GM23338 (cell line): ENCODE data around the gene CFAP300. TPM values are rescaled to one million over a fixed set of nuclear protein-coding genes. Genes with fewer than 3 reads are reported as not detected.

ENCODE experiments used
- ATAC-seq: fragments of 200-7000 bp; cut with Tn5 transposase; 3 replicates; pipeline ENCODE4 v1.9.1; 2020
- DNase-seq: peaks from one replicate; pipeline ENCODE4 v3.0.0-alpha.2; 2015; ENCODE audit warnings: low spot score
- H2AFZ ChIP-seq: fragments of 200-600 bp; sonication (generic); 2 replicates; pipeline ENCODE4 v1.8.0; 2016; ENCODE audit warnings: antibody characterized with exemption, mild to moderate bottlenecking, moderate library complexity
- H3F3A ChIP-seq: fragments of 200-600 bp; sonication (generic); replicated peaks from 2 replicates; pipeline ENCODE4 v1.8.0; 2017; ENCODE audit warnings: antibody characterized with exemption, mixed run types, low read depth
- H3K27ac ChIP-seq: fragments of 200-600 bp; sonication (generic); 2 replicates; pipeline ENCODE4 v1.6.1; 2016; ENCODE audit warnings: low read depth
- H3K27me3 ChIP-seq: fragments of 200-600 bp; sonication (generic); 2 replicates; pipeline ENCODE4 v1.8.0; 2016; ENCODE audit warnings: mild to moderate bottlenecking, mixed run types, moderate library complexity; ENCODE audit not compliant: insufficient read depth
- H3K36me3 ChIP-seq: fragments of 200-600 bp; sonication (generic); 2 replicates; pipeline ENCODE4 v1.8.0; 2016; ENCODE audit warnings: mild to moderate bottlenecking; ENCODE audit not compliant: insufficient read depth
- H3K4me1 ChIP-seq: fragments of 200-600 bp; sonication (generic); 2 replicates; pipeline ENCODE4 v1.8.0; 2016; ENCODE audit warnings: mild to moderate bottlenecking, moderate library complexity; ENCODE audit not compliant: insufficient read depth
- H3K4me2 ChIP-seq: fragments of 200-600 bp; sonication (generic); 2 replicates; pipeline ENCODE4 v1.7.1; 2017; ENCODE audit warnings: mixed run types
- H3K4me3 ChIP-seq: fragments of 200-600 bp; sonication (generic); 2 replicates; pipeline ENCODE4 v1.6.1; 2016; ENCODE audit warnings: mixed run types
- H3K79me2 ChIP-seq: fragments of 200-600 bp; sonication (generic); replicated peaks from 2 replicates; pipeline ENCODE4 v1.8.0; 2017; ENCODE audit warnings: mild to moderate bottlenecking; ENCODE audit not compliant: insufficient read depth
- H3K9me2 ChIP-seq: fragments of 200-600 bp; sonication (generic); 2 replicates; pipeline ENCODE4 v1.8.0; 2017; ENCODE audit not compliant: insufficient read depth
- H4K20me1 ChIP-seq: fragments of 200-600 bp; sonication (generic); replicated peaks from 2 replicates; pipeline ENCODE4 v1.8.0; 2017; ENCODE audit warnings: mild to moderate bottlenecking; ENCODE audit not compliant: insufficient read depth
- H3K27ac Mint-ChIP-seq: 2 replicates; pipeline ENCODE4 v1.8.0; 2020; ENCODE audit warnings: inconsistent platforms, mild to moderate bottlenecking, moderate library complexity, mixed read lengths
- H3K27me3 Mint-ChIP-seq: 3 replicates; pipeline ENCODE4 v1.8.0; 2022; ENCODE audit warnings: low read depth, mild to moderate bottlenecking, moderate library complexity, mixed read lengths, inconsistent platforms; ENCODE audit not compliant: insufficient read depth, poor library complexity
- H3K36me3 Mint-ChIP-seq: 3 replicates; pipeline ENCODE4 v1.8.0; 2021; ENCODE audit warnings: low read depth, mild to moderate bottlenecking, inconsistent platforms, moderate library complexity, mixed read lengths
- H3K4me1 Mint-ChIP-seq: 3 replicates; pipeline ENCODE4 v1.8.0; 2020; ENCODE audit warnings: mild to moderate bottlenecking, inconsistent platforms, mixed read lengths
- H3K4me3 Mint-ChIP-seq: 3 replicates; pipeline ENCODE4 v1.8.0; 2021; ENCODE audit warnings: moderate library complexity, mild to moderate bottlenecking, inconsistent platforms, mixed read lengths
- H3K9me3 Mint-ChIP-seq: 3 replicates; pipeline ENCODE4 v1.8.0; 2020; ENCODE audit warnings: moderate library complexity, mild to moderate bottlenecking, inconsistent platforms, mixed read lengths
- CREB1 ChIP-seq: fragments of 250-450 bp; sonication (Bioruptor Pico); IDR thresholded peaks from 2 replicates; pipeline ENCODE4 v1.5.0; 2020; ENCODE audit warnings: low read depth, mild to moderate bottlenecking, moderate library complexity
- EZH2 ChIP-seq: fragments of 200-600 bp; sonication (generic); IDR thresholded peaks from one replicate; pipeline ENCODE4 v1.8.0; 2017; ENCODE audit warnings: antibody characterized with exemption, mild to moderate bottlenecking, low read depth; ENCODE audit not compliant: unreplicated experiment
- EZH2phosphoT487 ChIP-seq: fragments of 200-600 bp; sonication (generic); IDR thresholded peaks from one replicate; pipeline ENCODE4 v1.8.1; 2018; ENCODE audit warnings: antibody characterized with exemption; ENCODE audit not compliant: unreplicated experiment
- JUNB ChIP-seq: IDR thresholded peaks from one replicate; pipeline ENCODE4 v1.6.1; 2016; ENCODE audit warnings: antibody characterized with exemption; ENCODE audit not compliant: unreplicated experiment
- NANOG ChIP-seq: IDR thresholded peaks from 2 replicates; pipeline ENCODE4 v1.6.1; 2016; ENCODE audit warnings: antibody characterized with exemption, borderline replicate concordance
- POLR2AphosphoS5 ChIP-seq: IDR thresholded peaks from 2 replicates; pipeline ENCODE4 v1.6.1; 2016; ENCODE audit warnings: antibody characterized with exemption, low read depth
- STAT1 ChIP-seq: IDR thresholded peaks from one replicate; pipeline ENCODE4 v1.6.1; 2016; ENCODE audit warnings: antibody characterized with exemption; ENCODE audit not compliant: unreplicated experiment
- ZNF114 ChIP-seq: fragments of 250-450 bp; sonication (Bioruptor Pico); IDR thresholded peaks from 2 replicates; pipeline ENCODE4 v1.5.0; 2020; ENCODE audit warnings: mild to moderate bottlenecking, moderate library complexity
- ZNF331 ChIP-seq: fragments of 250-450 bp; sonication (Bioruptor Pico); IDR thresholded peaks from 2 replicates; pipeline ENCODE4 v1.5.0; 2020; ENCODE audit warnings: low read depth, mild to moderate bottlenecking, moderate library complexity
- polyA plus RNA-seq: library from polyadenylated mRNA; unstranded; fragments of >200 nt; fragmentation: Nextera tagmentation; extraction: Ambion mirVana; gene quantifications from 2 replicates; pipeline ENCODE4 v1.2.1, GENCODE V29; 2016
- total RNA-seq: library from RNA; depleted of rRNA; stranded (reverse); fragments of >200 nt; shearing (Covaris generic); gene quantifications from 2 replicates; pipeline ENCODE4 v1.2.3, GENCODE V29; 2014
- TF ChIP-seq, protein P1 (sequence below), 2 experiments: fragments of 200-600 bp in 1 of 2; sonication (generic) in 1 of 2; conservative IDR thresholded peaks; 2 replicates each; pipeline versions ENCODE4 v1.5.1 to v1.6.1; 2016 to 2017; ENCODE audit warnings: antibody characterized with exemption in 2 of 2, low read depth in 2 of 2, mild to moderate bottlenecking in 2 of 2, moderate library complexity in 1 of 2
- TF ChIP-seq, protein P2 (sequence below): fragments of 250-450 bp; sonication (Bioruptor Pico); IDR thresholded peaks from 2 replicates; pipeline ENCODE4 v1.5.0; 2020; ENCODE audit warnings: mild to moderate bottlenecking, moderate library complexity
- TF ChIP-seq, protein P3 (sequence below): IDR thresholded peaks from 2 replicates; pipeline ENCODE4 v1.6.1; 2016; ENCODE audit warnings: antibody characterized with exemption
- TF ChIP-seq, protein P4 (sequence below): IDR thresholded peaks from one replicate; pipeline ENCODE4 v1.6.1; 2018; ENCODE audit warnings: antibody characterized with exemption; ENCODE audit not compliant: unreplicated experiment

Gene CFAP300
- total and polyA plus RNA-seq, 2 experiments from 2014 or later, result 1.4 to 6.0 TPM

DNA sequence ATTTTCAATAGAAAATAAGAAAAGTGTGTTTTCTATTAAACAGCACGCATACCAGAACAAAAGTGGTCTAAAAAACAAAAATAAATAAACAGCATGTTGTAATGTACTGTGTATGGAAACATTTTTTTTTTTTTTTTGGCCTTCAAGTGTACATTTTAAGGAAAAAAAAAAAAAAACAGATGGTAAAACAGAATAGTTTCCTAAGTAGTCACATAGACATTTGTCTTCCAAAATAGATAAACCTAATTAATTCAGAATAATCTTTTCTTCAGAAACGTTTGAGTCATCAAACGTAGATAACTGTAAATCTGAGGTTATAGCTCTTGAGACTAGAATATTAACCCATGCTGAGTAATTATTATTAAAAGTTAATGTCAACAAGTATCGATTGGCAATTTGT, 396 bp upstream of the CFAP300 start:
- H3K36me3 ChIP-seq, result no peaks in the 10 kb centered on the region
- peak overlapping the region; percentile 99 for H2AFZ ChIP-seq
- H3K4me2 ChIP-seq, result peak overlapping the region; percentile 92
- H4K20me1 ChIP-seq, result no peaks in the 10 kb centered on the region
- Mint-ChIP-seq H3K4me1 (peaks cover 12% of the 10 kb centered on the region), H3K36me3 (no peaks in the 10 kb centered on the region), H3K4me3 (peak overlapping the region; percentile 73), H3K27ac (no peak overlapping the region), H3K9me3 (no peaks in the 10 kb centered on the region; the same call in 2 of the 3 replicates), H3K27me3 (peaks cover 3% of the 10 kb centered on the region)
- TF ChIP-seq, protein P1, sequence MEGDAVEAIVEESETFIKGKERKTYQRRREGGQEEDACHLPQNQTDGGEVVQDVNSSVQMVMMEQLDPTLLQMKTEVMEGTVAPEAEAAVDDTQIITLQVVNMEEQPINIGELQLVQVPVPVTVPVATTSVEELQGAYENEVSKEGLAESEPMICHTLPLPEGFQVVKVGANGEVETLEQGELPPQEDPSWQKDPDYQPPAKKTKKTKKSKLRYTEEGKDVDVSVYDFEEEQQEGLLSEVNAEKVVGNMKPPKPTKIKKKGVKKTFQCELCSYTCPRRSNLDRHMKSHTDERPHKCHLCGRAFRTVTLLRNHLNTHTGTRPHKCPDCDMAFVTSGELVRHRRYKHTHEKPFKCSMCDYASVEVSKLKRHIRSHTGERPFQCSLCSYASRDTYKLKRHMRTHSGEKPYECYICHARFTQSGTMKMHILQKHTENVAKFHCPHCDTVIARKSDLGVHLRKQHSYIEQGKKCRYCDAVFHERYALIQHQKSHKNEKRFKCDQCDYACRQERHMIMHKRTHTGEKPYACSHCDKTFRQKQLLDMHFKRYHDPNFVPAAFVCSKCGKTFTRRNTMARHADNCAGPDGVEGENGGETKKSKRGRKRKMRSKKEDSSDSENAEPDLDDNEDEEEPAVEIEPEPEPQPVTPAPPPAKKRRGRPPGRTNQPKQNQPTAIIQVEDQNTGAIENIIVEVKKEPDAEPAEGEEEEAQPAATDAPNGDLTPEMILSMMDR (conservative IDR thresholded peaks at IDR 0.05; ENCODE audit: low read depth in 2 of 2), result no peak
- no peak for TF ChIP-seq ZNF331
- TF ChIP-seq EZH2, result no peak
- TF ChIP-seq, protein P2, sequence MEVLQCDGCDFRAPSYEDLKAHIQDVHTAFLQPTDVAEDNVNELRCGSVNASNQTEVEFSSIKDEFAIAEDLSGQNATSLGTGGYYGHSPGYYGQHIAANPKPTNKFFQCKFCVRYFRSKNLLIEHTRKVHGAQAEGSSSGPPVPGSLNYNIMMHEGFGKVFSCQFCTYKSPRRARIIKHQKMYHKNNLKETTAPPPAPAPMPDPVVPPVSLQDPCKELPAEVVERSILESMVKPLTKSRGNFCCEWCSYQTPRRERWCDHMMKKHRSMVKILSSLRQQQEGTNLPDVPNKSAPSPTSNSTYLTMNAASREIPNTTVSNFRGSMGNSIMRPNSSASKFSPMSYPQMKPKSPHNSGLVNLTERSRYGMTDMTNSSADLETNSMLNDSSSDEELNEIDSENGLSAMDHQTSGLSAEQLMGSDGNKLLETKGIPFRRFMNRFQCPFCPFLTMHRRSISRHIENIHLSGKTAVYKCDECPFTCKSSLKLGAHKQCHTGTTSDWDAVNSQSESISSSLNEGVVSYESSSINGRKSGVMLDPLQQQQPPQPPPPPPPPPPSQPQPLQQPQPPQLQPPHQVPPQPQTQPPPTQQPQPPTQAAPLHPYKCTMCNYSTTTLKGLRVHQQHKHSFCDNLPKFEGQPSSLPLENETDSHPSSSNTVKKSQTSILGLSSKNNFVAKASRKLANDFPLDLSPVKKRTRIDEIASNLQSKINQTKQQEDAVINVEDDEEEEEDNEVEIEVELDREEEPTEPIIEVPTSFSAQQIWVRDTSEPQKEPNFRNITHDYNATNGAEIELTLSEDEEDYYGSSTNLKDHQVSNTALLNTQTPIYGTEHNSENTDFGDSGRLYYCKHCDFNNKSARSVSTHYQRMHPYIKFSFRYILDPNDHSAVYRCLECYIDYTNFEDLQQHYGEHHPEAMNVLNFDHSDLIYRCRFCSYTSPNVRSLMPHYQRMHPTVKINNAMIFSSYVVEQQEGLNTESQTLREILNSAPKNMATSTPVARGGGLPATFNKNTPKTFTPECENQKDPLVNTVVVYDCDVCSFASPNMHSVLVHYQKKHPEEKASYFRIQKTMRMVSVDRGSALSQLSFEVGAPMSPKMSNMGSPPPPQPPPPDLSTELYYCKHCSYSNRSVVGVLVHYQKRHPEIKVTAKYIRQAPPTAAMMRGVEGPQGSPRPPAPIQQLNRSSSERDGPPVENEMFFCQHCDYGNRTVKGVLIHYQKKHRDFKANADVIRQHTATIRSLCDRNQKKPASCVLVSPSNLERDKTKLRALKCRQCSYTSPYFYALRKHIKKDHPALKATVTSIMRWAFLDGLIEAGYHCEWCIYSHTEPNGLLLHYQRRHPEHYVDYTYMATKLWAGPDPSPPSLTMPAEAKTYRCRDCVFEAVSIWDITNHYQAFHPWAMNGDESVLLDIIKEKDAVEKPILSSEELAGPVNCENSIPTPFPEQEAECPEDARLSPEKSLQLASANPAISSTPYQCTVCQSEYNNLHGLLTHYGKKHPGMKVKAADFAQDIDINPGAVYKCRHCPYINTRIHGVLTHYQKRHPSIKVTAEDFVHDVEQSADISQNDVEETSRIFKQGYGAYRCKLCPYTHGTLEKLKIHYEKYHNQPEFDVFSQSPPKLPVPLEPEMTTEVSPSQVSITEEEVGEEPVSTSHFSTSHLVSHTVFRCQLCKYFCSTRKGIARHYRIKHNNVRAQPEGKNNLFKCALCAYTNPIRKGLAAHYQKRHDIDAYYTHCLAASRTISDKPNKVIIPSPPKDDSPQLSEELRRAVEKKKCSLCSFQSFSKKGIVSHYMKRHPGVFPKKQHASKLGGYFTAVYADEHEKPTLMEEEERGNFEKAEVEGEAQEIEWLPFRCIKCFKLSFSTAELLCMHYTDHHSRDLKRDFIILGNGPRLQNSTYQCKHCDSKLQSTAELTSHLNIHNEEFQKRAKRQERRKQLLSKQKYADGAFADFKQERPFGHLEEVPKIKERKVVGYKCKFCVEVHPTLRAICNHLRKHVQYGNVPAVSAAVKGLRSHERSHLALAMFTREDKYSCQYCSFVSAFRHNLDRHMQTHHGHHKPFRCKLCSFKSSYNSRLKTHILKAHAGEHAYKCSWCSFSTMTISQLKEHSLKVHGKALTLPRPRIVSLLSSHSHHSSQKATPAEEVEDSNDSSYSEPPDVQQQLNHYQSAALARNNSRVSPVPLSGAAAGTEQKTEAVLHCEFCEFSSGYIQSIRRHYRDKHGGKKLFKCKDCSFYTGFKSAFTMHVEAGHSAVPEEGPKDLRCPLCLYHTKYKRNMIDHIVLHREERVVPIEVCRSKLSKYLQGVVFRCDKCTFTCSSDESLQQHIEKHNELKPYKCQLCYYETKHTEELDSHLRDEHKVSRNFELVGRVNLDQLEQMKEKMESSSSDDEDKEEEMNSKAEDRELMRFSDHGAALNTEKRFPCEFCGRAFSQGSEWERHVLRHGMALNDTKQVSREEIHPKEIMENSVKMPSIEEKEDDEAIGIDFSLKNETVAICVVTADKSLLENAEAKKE (CRISPR knock-in tag), result no peak
- no peak for TF ChIP-seq JUNB
- TF ChIP-seq POLR2AphosphoS5, result no peak
- TF ChIP-seq, protein P3, sequence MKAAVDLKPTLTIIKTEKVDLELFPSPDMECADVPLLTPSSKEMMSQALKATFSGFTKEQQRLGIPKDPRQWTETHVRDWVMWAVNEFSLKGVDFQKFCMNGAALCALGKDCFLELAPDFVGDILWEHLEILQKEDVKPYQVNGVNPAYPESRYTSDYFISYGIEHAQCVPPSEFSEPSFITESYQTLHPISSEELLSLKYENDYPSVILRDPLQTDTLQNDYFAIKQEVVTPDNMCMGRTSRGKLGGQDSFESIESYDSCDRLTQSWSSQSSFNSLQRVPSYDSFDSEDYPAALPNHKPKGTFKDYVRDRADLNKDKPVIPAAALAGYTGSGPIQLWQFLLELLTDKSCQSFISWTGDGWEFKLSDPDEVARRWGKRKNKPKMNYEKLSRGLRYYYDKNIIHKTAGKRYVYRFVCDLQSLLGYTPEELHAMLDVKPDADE, result no peak
- no peak for TF ChIP-seq CREB1 (CRISPR knock-in tag)
- TF ChIP-seq, protein P4, sequence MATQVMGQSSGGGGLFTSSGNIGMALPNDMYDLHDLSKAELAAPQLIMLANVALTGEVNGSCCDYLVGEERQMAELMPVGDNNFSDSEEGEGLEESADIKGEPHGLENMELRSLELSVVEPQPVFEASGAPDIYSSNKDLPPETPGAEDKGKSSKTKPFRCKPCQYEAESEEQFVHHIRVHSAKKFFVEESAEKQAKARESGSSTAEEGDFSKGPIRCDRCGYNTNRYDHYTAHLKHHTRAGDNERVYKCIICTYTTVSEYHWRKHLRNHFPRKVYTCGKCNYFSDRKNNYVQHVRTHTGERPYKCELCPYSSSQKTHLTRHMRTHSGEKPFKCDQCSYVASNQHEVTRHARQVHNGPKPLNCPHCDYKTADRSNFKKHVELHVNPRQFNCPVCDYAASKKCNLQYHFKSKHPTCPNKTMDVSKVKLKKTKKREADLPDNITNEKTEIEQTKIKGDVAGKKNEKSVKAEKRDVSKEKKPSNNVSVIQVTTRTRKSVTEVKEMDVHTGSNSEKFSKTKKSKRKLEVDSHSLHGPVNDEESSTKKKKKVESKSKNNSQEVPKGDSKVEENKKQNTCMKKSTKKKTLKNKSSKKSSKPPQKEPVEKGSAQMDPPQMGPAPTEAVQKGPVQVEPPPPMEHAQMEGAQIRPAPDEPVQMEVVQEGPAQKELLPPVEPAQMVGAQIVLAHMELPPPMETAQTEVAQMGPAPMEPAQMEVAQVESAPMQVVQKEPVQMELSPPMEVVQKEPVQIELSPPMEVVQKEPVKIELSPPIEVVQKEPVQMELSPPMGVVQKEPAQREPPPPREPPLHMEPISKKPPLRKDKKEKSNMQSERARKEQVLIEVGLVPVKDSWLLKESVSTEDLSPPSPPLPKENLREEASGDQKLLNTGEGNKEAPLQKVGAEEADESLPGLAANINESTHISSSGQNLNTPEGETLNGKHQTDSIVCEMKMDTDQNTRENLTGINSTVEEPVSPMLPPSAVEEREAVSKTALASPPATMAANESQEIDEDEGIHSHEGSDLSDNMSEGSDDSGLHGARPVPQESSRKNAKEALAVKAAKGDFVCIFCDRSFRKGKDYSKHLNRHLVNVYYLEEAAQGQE, result no peak
- TF ChIP-seq STAT1, result no peak
- TF ChIP-seq NANOG, result no peak
- no peak for TF ChIP-seq ZNF114 (CRISPR knock-in tag)
- no peak for TF ChIP-seq EZH2phosphoT487
- peak overlapping the region; percentile 79 for H3K4me3 ChIP-seq
- no peaks in the 10 kb centered on the region for H3K9me2 ChIP-seq
- no peaks in the 10 kb centered on the region for H3F3A ChIP-seq
- peaks cover 12% of the 10 kb centered on the region for H3K27me3 ChIP-seq
- H3K4me1 ChIP-seq, result peaks cover 10% of the 10 kb centered on the region
- no peak for ATAC-seq
- no peak overlapping the region for H3K27ac ChIP-seq
- H3K79me2 ChIP-seq, result no peaks in the 10 kb centered on the region
- DNase-seq, result no peak
